Tongue (tissue), 2 donors: Measurements from ENCODE around the gene EFNA1. TPM values are rescaled to one million over a fixed set of nuclear protein-coding genes. Genes with fewer than 3 reads are reported as not detected.
A peak's percentile ranks its signal among the peaks of the same experiment; 100 is the strongest.
"Not testable (repeated sequence)": the region's sequence is repeated elsewhere in the genome, so short reads cannot be mapped to it uniquely, and the experiment has no call there.

Experiments used
- DNase-seq: peaks from one replicate; pipeline ENCODE4 v3.0.0-alpha.2; 2015
- total RNA-seq: library from RNA; depleted of rRNA; stranded (reverse); fragments of >200 nt; gene quantifications from one replicate; pipeline ENCODE4 v1.2.3, GENCODE V29; 2014

Gene EFNA1
- total RNA-seq, 1 donor from 2014 or later = 25.4 TPM

GRCh38 chr1:155092641-155093040 is 35.0 kb upstream of the EFNA1 start:
- DNase-seq = no peak

GRCh38 chr1:155093911-155094621 is 33.6 kb upstream of the EFNA1 start:
- peak; percentile 84 for DNase-seq

- DNase-seq = no peak
Measured at GRCh38 chr1:155094622-155094948, 33.1 kb upstream of the EFNA1 start.

GRCh38 chr1:155099331-155099730 is 28.3 kb upstream of the EFNA1 start:
- DNase-seq = no peak

- no peak for DNase-seq
Measured at GRCh38 chr1:155103325-155103724, 24.4 kb upstream of the EFNA1 start.

GRCh38 chr1:155104605-155105534 is 22.8 kb upstream of the EFNA1 start:
- DNase-seq = no peak

- peak; percentile 40 for DNase-seq
Measured at GRCh38 chr1:155105604-155106011, 22.1 kb upstream of the EFNA1 start.

GRCh38 chr1:155106862-155107261 is 20.8 kb upstream of the EFNA1 start:
- DNase-seq = no peak

GRCh38 chr1:155107309-155108264 is 20.1 kb upstream of the EFNA1 start:
- no peak for DNase-seq

- DNase-seq = no peak
Measured at GRCh38 chr1:155108296-155108695, 19.4 kb upstream of the EFNA1 start.

GRCh38 chr1:155110381-155110780 is 17.3 kb upstream of the EFNA1 start:
- no peak for DNase-seq

- no peak for DNase-seq
Measured at GRCh38 chr1:155110826-155111225, 16.9 kb upstream of the EFNA1 start.

- peak; percentile 62 for DNase-seq
Measured at GRCh38 chr1:155113450-155113980, 14.2 kb upstream of the EFNA1 start.

GRCh38 chr1:155116113-155116764 is 11.4 kb upstream of the EFNA1 start:
- DNase-seq = no peak

GRCh38 chr1:155117610-155118009 is 10.1 kb upstream of the EFNA1 start:
- no peak for DNase-seq

- not testable (repeated sequence) for DNase-seq
Measured at GRCh38 chr1:155118090-155118489, 9.6 kb upstream of the EFNA1 start.

GRCh38 chr1:155120253-155120652 is 7.4 kb upstream of the EFNA1 start:
- DNase-seq = no peak

GRCh38 chr1:155121249-155121648 is 6.4 kb upstream of the EFNA1 start:
- DNase-seq = no peak

- no peak for DNase-seq
Measured at GRCh38 chr1:155122308-155122707, 5.4 kb upstream of the EFNA1 start.

- DNase-seq = peak; percentile 25
Measured at GRCh38 chr1:155123801-155124200, 3.9 kb upstream of the EFNA1 start.
